Body of pancreas (tissue), 4 donors: ENCODE data around the gene PRR20G.

Source experiments
- POLR2A ChIP-seq, 3 donors: fragments of 450-650 bp; IDR thresholded peaks; one replicate each; pipeline ENCODE4 v1.6.1; 2016; ENCODE audit warnings: antibody characterized with exemption in 3 of 3, mild to moderate bottlenecking in 2 of 3
- TF ChIP-seq, protein P1 (sequence below), 7 experiments: fragments of 450-650 bp in 4 of 7; fragments of 200-600 bp in 3 of 7; sonication (generic) in 3 of 7; IDR thresholded peaks; one replicate each; pipeline ENCODE4 v1.5.1; 2016 to 2019; ENCODE audit warnings: antibody characterized with exemption in 7 of 7

DNA sequence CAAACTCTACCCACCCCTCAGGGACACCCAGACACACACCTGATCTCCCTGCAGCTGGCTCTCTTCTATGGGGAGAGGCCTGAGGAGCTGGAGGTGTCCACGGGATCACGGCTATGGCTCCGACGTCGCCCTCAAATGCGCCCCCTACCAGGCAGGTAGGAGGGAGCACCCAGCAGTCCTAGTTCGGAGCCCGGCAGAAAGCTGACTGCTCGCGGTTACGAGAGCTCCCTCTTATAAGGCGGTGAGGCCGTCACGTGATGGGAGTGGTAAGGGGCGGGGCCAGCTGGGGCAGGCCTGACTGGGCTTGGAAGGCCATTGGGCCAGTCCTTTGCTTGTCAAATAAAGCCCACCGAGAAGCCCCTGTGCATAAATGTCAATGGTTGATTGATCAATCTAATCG is at the start of gene PRR20G:
- TF ChIP-seq, protein P1, sequence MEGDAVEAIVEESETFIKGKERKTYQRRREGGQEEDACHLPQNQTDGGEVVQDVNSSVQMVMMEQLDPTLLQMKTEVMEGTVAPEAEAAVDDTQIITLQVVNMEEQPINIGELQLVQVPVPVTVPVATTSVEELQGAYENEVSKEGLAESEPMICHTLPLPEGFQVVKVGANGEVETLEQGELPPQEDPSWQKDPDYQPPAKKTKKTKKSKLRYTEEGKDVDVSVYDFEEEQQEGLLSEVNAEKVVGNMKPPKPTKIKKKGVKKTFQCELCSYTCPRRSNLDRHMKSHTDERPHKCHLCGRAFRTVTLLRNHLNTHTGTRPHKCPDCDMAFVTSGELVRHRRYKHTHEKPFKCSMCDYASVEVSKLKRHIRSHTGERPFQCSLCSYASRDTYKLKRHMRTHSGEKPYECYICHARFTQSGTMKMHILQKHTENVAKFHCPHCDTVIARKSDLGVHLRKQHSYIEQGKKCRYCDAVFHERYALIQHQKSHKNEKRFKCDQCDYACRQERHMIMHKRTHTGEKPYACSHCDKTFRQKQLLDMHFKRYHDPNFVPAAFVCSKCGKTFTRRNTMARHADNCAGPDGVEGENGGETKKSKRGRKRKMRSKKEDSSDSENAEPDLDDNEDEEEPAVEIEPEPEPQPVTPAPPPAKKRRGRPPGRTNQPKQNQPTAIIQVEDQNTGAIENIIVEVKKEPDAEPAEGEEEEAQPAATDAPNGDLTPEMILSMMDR (IDR thresholded peaks at IDR 0.05), result no peak
- TF ChIP-seq POLR2A (IDR thresholded peaks at IDR 0.05), result no peak
